ENCODE results near the gene TRIL. TPM values are rescaled to one million over a fixed set of nuclear protein-coding genes. Genes with fewer than 3 reads are reported as not detected.

The TRIL gene
- polyA plus RNA-seq, 2 of the 4 experiments (the other 2 are of a cell fraction): not detected

DNA sequence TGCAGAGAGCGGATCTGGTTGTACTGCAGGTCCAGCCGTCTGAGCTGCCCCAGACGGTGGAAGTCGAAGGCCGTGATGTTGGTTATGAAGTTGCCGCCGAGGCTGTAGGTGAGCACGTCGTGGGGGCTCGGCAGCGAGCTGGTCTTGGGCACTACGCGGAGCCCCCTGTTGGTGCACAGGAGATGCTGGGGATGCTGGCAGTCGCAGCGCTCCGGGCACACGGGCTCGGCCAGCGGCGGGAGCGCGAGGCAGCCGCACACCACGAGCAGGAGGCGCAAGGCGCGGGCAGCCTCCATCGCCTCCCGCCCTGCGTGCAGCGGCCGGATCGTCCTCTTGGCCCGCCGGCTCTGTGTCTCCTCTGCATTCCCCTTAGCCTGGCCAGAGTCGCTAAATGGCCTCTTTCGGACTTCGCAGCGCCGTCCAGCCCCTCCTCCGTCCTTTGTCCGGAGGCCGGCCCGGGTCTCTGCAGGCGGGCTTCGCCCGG lies 337 bp downstream of the TRIL start (continued):
- TF ChIP-seq PBX3 (IDR thresholded peaks at IDR 0.05) (no peak), ESRRA (IDR thresholded peaks at IDR 0.05; ENCODE audit: borderline replicate concordance, low read length) (no peak), RFX5 (IDR thresholded peaks at IDR 0.05) (no peak), CEBPB (IDR thresholded peaks at IDR 0.05) (no peak), HOXB5 (CRISPR knock-in tag; IDR thresholded peaks at IDR 0.05) (no peak), FOXS1 (CRISPR knock-in tag; IDR thresholded peaks at IDR 0.05) (no peak), SMC3 (IDR thresholded peaks at IDR 0.05) (no peak), TP53 (CRISPR knock-in tag; IDR thresholded peaks at IDR 0.05) (no peak), TFCP2L1 (CRISPR knock-in tag; IDR thresholded peaks at IDR 0.05) (no peak)

GRCh38 chr7:28957064-28957750 lies 923 bp downstream of the TRIL start:
- POLR2A ChIA-PET: interaction anchor here (0.6 kb wide), 1 partner anchor 23 kb away, joined by 6 read pairs; no protein-coding TSS in a partner anchor
- Histone ChIP-seq H3K27ac (no peak overlapping the region), H3K4me3 (peak overlapping the region; percentile 47; the same call in 1 of the 3 replicates), H3K4me2 (peak overlapping the region; percentile 96), H3K4me1 (peaks cover 4% of the 10 kb centered on the region; the same call in 2 of the 3 replicates), H3K9me3 (no peaks in the 10 kb centered on the region)
- CTCF ChIA-PET: interaction anchor here (0.6 to 5.1 kb wide), 14 partner anchors 8 to 453 kb away, joined by 3 to 40 read pairs (median 6); no protein-coding TSS in a partner anchor
- no peak for FAIRE-seq
- DNase-seq (ENCODE audit: low read depth in 1 of 2, low spot score in 1 of 2): no peak
- peak; percentile 26 to 55; a peak in 3 of 6 replicates for ATAC-seq
- WGBS (ENCODE audit: missing lambda C conversion rate): 40% methylated on average over 25 of the region's 59 CpGs
- TF ChIP-seq EP300 (IDR thresholded peaks at IDR 0.05) (no peak), HOXB13 (CRISPR knock-in tag; IDR thresholded peaks at IDR 0.05; ENCODE audit: low read depth) (no peak), JUNB (IDR thresholded peaks at IDR 0.05) (no peak), ZC3H11A (IDR thresholded peaks at IDR 0.05) (no peak), E2F6 (IDR thresholded peaks at IDR 0.05; ENCODE audit: borderline replicate concordance, low read depth) (no peak), CHD2 (IDR thresholded peaks at IDR 0.05; ENCODE audit: low read length, partially characterized antibody) (no peak), SREBF2 (IDR thresholded peaks at IDR 0.05) (no peak), HOXA7 (CRISPR knock-in tag; IDR thresholded peaks at IDR 0.05) (no peak), HOXB5 (CRISPR knock-in tag; IDR thresholded peaks at IDR 0.05) (no peak), EHMT2 (IDR thresholded peaks at IDR 0.05; ENCODE audit: low read depth) (no peak), CHD4 (IDR thresholded peaks at IDR 0.05; ENCODE audit: borderline replicate concordance) (no peak)

GRCh38 chr7:28956608-28957063 lies 1.5 kb downstream of the TRIL start:
- DNase-seq (ENCODE audit: low read depth in 1 of 2, low spot score in 1 of 2) (peak; percentile 33 to 38), FAIRE-seq (no peak), ATAC-seq (peak; percentile 41 to 76)
- Histone ChIP-seq H3K4me1 (peaks cover 4% of the 10 kb centered on the region; the same call in 2 of the 3 replicates), H3K4me3 (peak overlapping the region; percentile 47), H3K9me3 (no peaks in the 10 kb centered on the region), H3K27ac (peak overlapping the region in 1 of 2 experiments; percentile 54; a peak in 2 of 6 replicates), H3K4me2 (peak overlapping the region; percentile 96)
- CTCF ChIA-PET: interaction anchor here (0.6 to 5.1 kb wide), 14 partner anchors 8 to 453 kb away, joined by 3 to 40 read pairs (median 6); no protein-coding TSS in a partner anchor
- WGBS (ENCODE audit: missing lambda C conversion rate): 0% methylated on average over 1 of the region's 39 CpGs
- POLR2A ChIA-PET: interaction anchor here (0.6 kb wide), 1 partner anchor 23 kb away, joined by 6 read pairs; no protein-coding TSS in a partner anchor
- TF ChIP-seq, protein P1, sequence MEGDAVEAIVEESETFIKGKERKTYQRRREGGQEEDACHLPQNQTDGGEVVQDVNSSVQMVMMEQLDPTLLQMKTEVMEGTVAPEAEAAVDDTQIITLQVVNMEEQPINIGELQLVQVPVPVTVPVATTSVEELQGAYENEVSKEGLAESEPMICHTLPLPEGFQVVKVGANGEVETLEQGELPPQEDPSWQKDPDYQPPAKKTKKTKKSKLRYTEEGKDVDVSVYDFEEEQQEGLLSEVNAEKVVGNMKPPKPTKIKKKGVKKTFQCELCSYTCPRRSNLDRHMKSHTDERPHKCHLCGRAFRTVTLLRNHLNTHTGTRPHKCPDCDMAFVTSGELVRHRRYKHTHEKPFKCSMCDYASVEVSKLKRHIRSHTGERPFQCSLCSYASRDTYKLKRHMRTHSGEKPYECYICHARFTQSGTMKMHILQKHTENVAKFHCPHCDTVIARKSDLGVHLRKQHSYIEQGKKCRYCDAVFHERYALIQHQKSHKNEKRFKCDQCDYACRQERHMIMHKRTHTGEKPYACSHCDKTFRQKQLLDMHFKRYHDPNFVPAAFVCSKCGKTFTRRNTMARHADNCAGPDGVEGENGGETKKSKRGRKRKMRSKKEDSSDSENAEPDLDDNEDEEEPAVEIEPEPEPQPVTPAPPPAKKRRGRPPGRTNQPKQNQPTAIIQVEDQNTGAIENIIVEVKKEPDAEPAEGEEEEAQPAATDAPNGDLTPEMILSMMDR (IDR thresholded peaks at IDR 0.05): 0 out of 3 replicates have a peak, but pooled peaks have one; percentile 6
- TF ChIP-seq TFCP2L1 (CRISPR knock-in tag; IDR thresholded peaks at IDR 0.05): no peak
- no peak for TF ChIP-seq RCOR1 (IDR thresholded peaks at IDR 0.05; ENCODE audit: low read depth, low read length)
- no peak for TF ChIP-seq HEYL (CRISPR knock-in tag; IDR thresholded peaks at IDR 0.05)
- TF ChIP-seq SMC3 (IDR thresholded peaks at IDR 0.05): peak; percentile 27; the same call in 2 of the 3 replicates
- peak in 1 of 2 experiments; percentile 26; a peak in 2 of 5 replicates for TF ChIP-seq RAD21 (conservative IDR thresholded peaks at IDR 0.05 in 1 of 2, IDR thresholded peaks at IDR 0.05 in 1 of 2)
- no peak for TF ChIP-seq ZFP36 (IDR thresholded peaks at IDR 0.05; ENCODE audit: borderline replicate concordance, partially characterized antibody)
